Stimulated activated CD8-positive, alpha-beta memory T cell treated with anti-CD3 and anti-CD28 coated beads, Interleukin-7, amount 100 ng/mL, for 24 hours (primary cell): ENCODE data around the gene UGT1A1.

Experiments
- DNase-seq: peaks from one replicate; pipeline ENCODE4 v3.0.0-alpha.2; 2020; ENCODE audit warnings: low read depth

The UGT1A1 gene

GRCh38 chr2:233758141-233758540, 1.9 kb upstream of the UGT1A1 start:
- no peak for DNase-seq

GRCh38 chr2:233758849-233759248, 1.2 kb upstream of the UGT1A1 start:
- no peak for DNase-seq

- DNase-seq = no peak
Observed at GRCh38 chr2:233761040-233761769, 1.1 kb downstream of the UGT1A1 start.

GRCh38 chr2:233764264-233764663, 4.2 kb downstream of the UGT1A1 start:
- no peak for DNase-seq

GRCh38 chr2:233764761-233765160, 4.7 kb downstream of the UGT1A1 start:
- DNase-seq = no peak

- no peak for DNase-seq
Observed at GRCh38 chr2:233766416-233766815, 6.3 kb downstream of the UGT1A1 start.

GRCh38 chr2:233768076-233768475, 8.0 kb downstream of the UGT1A1 start:
- no peak for DNase-seq

- DNase-seq = no peak
Observed at GRCh38 chr2:233769260-233769659, 9.2 kb downstream of the UGT1A1 start.

GRCh38 chr2:233772153-233772552, 12.1 kb downstream of the UGT1A1 start:
- DNase-seq = no peak

- DNase-seq = no peak
Observed at GRCh38 chr2:233772583-233772982, 12.5 kb downstream of the UGT1A1 start.

- DNase-seq = no peak
Observed at GRCh38 chr2:233773854-233774253, 13.8 kb downstream of the UGT1A1 start.

- DNase-seq = no peak
Observed at GRCh38 chr2:233775414-233775813, 15.3 kb downstream of the UGT1A1 start.

- no peak for DNase-seq
Observed at GRCh38 chr2:233778030-233778429, 18.0 kb downstream of the UGT1A1 start, which contains the start of gene MROH2A. MROH2A (plus strand) TSS chr2:233778330; CDS start chr2:233779359, 1,029 bp downstream.

GRCh38 chr2:233779722-233780121, 19.7 kb downstream of the UGT1A1 start:
- no peak for DNase-seq

GRCh38 chr2:233780771-233781170, 20.7 kb downstream of the UGT1A1 start:
- DNase-seq = no peak

- DNase-seq = no peak
Observed at GRCh38 chr2:233789554-233789953, 29.5 kb downstream of the UGT1A1 start.

GRCh38 chr2:233791151-233791882, 31.2 kb downstream of the UGT1A1 start:
- DNase-seq = no peak

- no peak for DNase-seq
Observed at GRCh38 chr2:233791883-233792329, 31.8 kb downstream of the UGT1A1 start.

GRCh38 chr2:233792720-233793119, 32.6 kb downstream of the UGT1A1 start:
- no peak for DNase-seq

GRCh38 chr2:233793465-233794127, 33.5 kb downstream of the UGT1A1 start:
- DNase-seq = no peak

GRCh38 chr2:233794128-233794658, 34.1 kb downstream of the UGT1A1 start:
- no peak for DNase-seq

GRCh38 chr2:233795735-233796171, 35.7 kb downstream of the UGT1A1 start:
- no peak for DNase-seq
